Measurements from ENCODE around the gene LRRTM4. TPM values are rescaled to one million over a fixed set of nuclear protein-coding genes. Genes with fewer than 3 reads are reported as not detected.

Gene LRRTM4
- total and polyA plus RNA-seq, 2 of the 13 experiments (the other 11 are each of a cell fraction or from before 2014, with no cell fraction given), result 1.2 TPM

- BruUV-seq (replicated peaks), result no TSS peak
- Histone ChIP-seq H3K79me2 (ENCODE audit: insufficient read depth, low read length) (no peaks in the 10 kb centered on the region), H4K20me1 (ENCODE audit: insufficient read depth, low read length) (no peaks in the 10 kb centered on the region), H3K4me1 (ENCODE audit: insufficient read depth, low read length) (no peaks in the 10 kb centered on the region), H3K27me3 (ENCODE audit: control insufficient read depth in 1 of 2, insufficient read depth in 2 of 2, low read length in 2 of 2) (0 out of 5 replicates have a peak, but pooled peaks cover 0 to 2% of the 10 kb centered on the region in 2 experiments), H2AFZ (ENCODE audit: low read length) (no peak overlapping the region), H3K4me3 (replicated peaks in 1 of 3; ENCODE audit: insufficient read depth in 1 of 3, low read depth in 2 of 3, low read length in 3 of 3) (no peak overlapping the region), H3K4me2 (ENCODE audit: low read depth, low read length) (no peak overlapping the region), H3K9me3 (ENCODE audit: low read length) (no peaks in the 10 kb centered on the region), H3K36me3 (replicated peaks in 1 of 2; ENCODE audit: control insufficient read depth in 1 of 2, insufficient read depth in 2 of 2, low read length in 2 of 2) (no peaks in the 10 kb centered on the region), H3K27ac (ENCODE audit: extremely low read length, insufficient read depth, low read length) (no peak overlapping the region), H3K9ac (ENCODE audit: insufficient read depth, low read depth, low read length) (no peak overlapping the region)
- ChIA-PET CTCF (ENCODE audit: low intra/inter-chr PET ratio, low total read pairs) (no interaction called here), POLR2A (no interaction called here)
- DNase-seq (ENCODE audit: low spot score) (no peak), ATAC-seq (no peak), FAIRE-seq (no peak)
- WGBS (ENCODE audit: low lambda C conversion rate), result 20% methylated on average over 4 of the region's 4 CpGs
- TF ChIP-seq HDAC6 (IDR thresholded peaks at IDR 0.05; ENCODE audit: low read depth, low read length) (no peak), CSRNP2 (CRISPR knock-in tag; conservative IDR thresholded peaks at IDR 0.05; ENCODE audit: low read depth) (no peak), RXRB (CRISPR knock-in tag; IDR thresholded peaks at IDR 0.05; ENCODE audit: borderline replicate concordance) (no peak), HMGA1 (CRISPR knock-in tag; conservative IDR thresholded peaks at IDR 0.05) (no peak), ZBTB42 (CRISPR knock-in tag; IDR thresholded peaks at IDR 0.05) (no peak), ASH2L (IDR thresholded peaks at IDR 0.05; ENCODE audit: insufficient read length, low read depth, low read length) (no peak), ZSCAN25 (CRISPR knock-in tag; IDR thresholded peaks at IDR 0.05) (no peak), ISX (CRISPR knock-in tag; conservative IDR thresholded peaks at IDR 0.05) (no peak), SATB2 (CRISPR knock-in tag; IDR thresholded peaks at IDR 0.05) (no peak), ZNF614 (CRISPR knock-in tag; IDR thresholded peaks at IDR 0.05; ENCODE audit: borderline replicate concordance) (no peak), ZNF589 (CRISPR knock-in tag; conservative IDR thresholded peaks at IDR 0.05) (no peak), ARNT (IDR thresholded peaks at IDR 0.05) (no peak), ARID5B (CRISPR knock-in tag; IDR thresholded peaks at IDR 0.05) (no peak)
- intact Hi-C loops (cut with micrococcal nuclease; ENCODE audit: unreplicated experiment), result no loop called here
- in situ Hi-C loops (cut with HindIII; ENCODE audit: extremely low pct_ligation_motif_present, low pct_unique_long_range_greater_than_20kb), result no loop called here
Observed at GRCh38 chr2:76760367-76760704, 761.8 kb downstream of the LRRTM4 start.
